A549 (cell line): ENCODE data around the gene JAML. TPM values are rescaled to one million over a fixed set of nuclear protein-coding genes. Genes with fewer than 3 reads are reported as not detected.

ENCODE experiments used
- ATAC-seq, 2 experiments: fragments of 200-7000 bp in 1 of 2; fragments of >200 bp in 1 of 2; cut with Nextera tagmentation in 1 of 2; cut with Tn5 transposase in 1 of 2; 3 replicates each; pipeline versions ENCODE4 v1.8.0 to v1.9.1; 2018 to 2020; ENCODE audit warnings: mild to moderate bottlenecking in 1 of 2, moderate library complexity in 1 of 2
- CTCF ChIA-PET: fragments of 300-600 bp; sonication (Branson Sonifier 250); formaldehyde crosslinking; extraction: SDS; loops from one replicate; lab custom pipeline; 2021; ENCODE audit warnings: antibody characterized with exemption, inconsistent platforms; lab: Yijun Ruan, JAX
- POLR2A ChIA-PET: fragments of 350-600 bp; formaldehyde crosslinking; extraction: SDS; loops from one replicate; lab custom pipeline; 2021; ENCODE audit warnings: antibody characterized with exemption, inconsistent platforms; lab: Yijun Ruan, JAX
- DNase-seq, 2 experiments: peaks; one replicate each; pipeline versions ENCODE4 v3.0.0 to v3.0.0-alpha.2; 2011 to 2016; ENCODE audit warnings: low read depth in 1 of 2, low spot score in 1 of 2
- FAIRE-seq: peaks from 2 replicates; lab custom pipeline; 2011; peaks lifted over from hg19 to GRCh38; lab: Jason Lieb, UNC
- H3K27ac ChIP-seq, 2 experiments: fragments of >200 bp; sonication (Bioruptor Twin); formaldehyde crosslinking; 3 replicates each; pipeline ENCODE4 v1.5.1; 2016 to 2017
- H3K4me1 ChIP-seq: fragments of >200 bp; sonication (Bioruptor Twin); formaldehyde crosslinking; 3 replicates; pipeline ENCODE4 v1.6.1; 2016
- H3K4me2 ChIP-seq: fragments of >200 bp; sonication (Bioruptor Twin); formaldehyde crosslinking; 3 replicates; pipeline ENCODE4 v1.6.1; 2016
- H3K4me3 ChIP-seq: fragments of >200 bp; sonication (Bioruptor Twin); formaldehyde crosslinking; 3 replicates; pipeline ENCODE4 v1.5.1; 2016
- H3K9me3 ChIP-seq: fragments of >200 bp; sonication (Bioruptor Twin); formaldehyde crosslinking; 3 replicates; pipeline ENCODE4 v1.6.1; 2016
- ATOH8 ChIP-seq: fragments of 250-450 bp; sonication (Bioruptor Pico); IDR thresholded peaks from 2 replicates; pipeline ENCODE4 v1.5.0; 2020; ENCODE audit warnings: low read depth, mild to moderate bottlenecking, moderate library complexity
- CBX2 ChIP-seq: fragments of 200-600 bp; sonication (generic); IDR thresholded peaks from 2 replicates; pipeline ENCODE4 v1.6.1; 2016; ENCODE audit warnings: low read depth, mild to moderate bottlenecking, borderline replicate concordance
- CBX8 ChIP-seq: fragments of 200-600 bp; sonication (generic); IDR thresholded peaks from 2 replicates; pipeline ENCODE4 v1.6.1; 2016
- CTCF ChIP-seq: fragments of >200 bp; sonication (Bioruptor Twin); formaldehyde crosslinking; IDR thresholded peaks from 3 replicates; pipeline ENCODE4 v1.5.1; 2016
- EHF ChIP-seq: fragments of 250-450 bp; sonication (Bioruptor Pico); IDR thresholded peaks from 2 replicates; pipeline ENCODE4 v1.5.0; 2020; ENCODE audit warnings: mild to moderate bottlenecking
- EP300 ChIP-seq, 2 experiments: fragments of >200 bp; sonication (Bioruptor Twin); formaldehyde crosslinking; IDR thresholded peaks; 2 replicates in 1 of 2; 3 replicates in 1 of 2; pipeline ENCODE4 v1.6.1; 2016 to 2017
- FOXS1 ChIP-seq: fragments of 250-450 bp; sonication (Bioruptor Pico); IDR thresholded peaks from 2 replicates; pipeline ENCODE4 v1.5.0; 2020; ENCODE audit warnings: mild to moderate bottlenecking, moderate library complexity
- HDAC2 ChIP-seq: fragments of 200-600 bp; sonication (generic); IDR thresholded peaks from 2 replicates; pipeline ENCODE4 v1.6.1; 2016
- HOXA7 ChIP-seq: fragments of 250-450 bp; sonication (Bioruptor Pico); IDR thresholded peaks from 2 replicates; pipeline ENCODE4 v1.5.0; 2020; ENCODE audit warnings: mild to moderate bottlenecking, moderate library complexity
- JUN ChIP-seq, 2 experiments: fragments of >200 bp; sonication (Bioruptor Twin); formaldehyde crosslinking; IDR thresholded peaks; 2 replicates in 1 of 2; 3 replicates in 1 of 2; pipeline ENCODE4 v1.6.1; 2016 to 2017
- KDM1A ChIP-seq: fragments of 200-600 bp; sonication (generic); IDR thresholded peaks from 2 replicates; pipeline ENCODE4 v1.6.1; 2016; ENCODE audit warnings: low read depth, mild to moderate bottlenecking
- MAZ ChIP-seq: fragments of 150-350 bp; IDR thresholded peaks from 2 replicates; pipeline ENCODE4 v1.6.1; 2014; ENCODE audit warnings: antibody characterized with exemption, low read depth, low read length, borderline replicate concordance
- MYC ChIP-seq: IDR thresholded peaks from 2 replicates; pipeline ENCODE4 v1.6.1; 2012; ENCODE audit warnings: mild to moderate bottlenecking, inconsistent platforms, low read length, improper control_type of control experiment, borderline replicate concordance
- NR3C1 ChIP-seq: fragments of >200 bp; sonication (Bioruptor Twin); formaldehyde crosslinking; IDR thresholded peaks from 3 replicates; pipeline ENCODE4 v1.6.1; 2017
- PBX3 ChIP-seq: IDR thresholded peaks from 2 replicates; pipeline ENCODE4 v1.6.1; 2012
- POLR2AphosphoS2 ChIP-seq: conservative IDR thresholded peaks from 2 replicates; pipeline ENCODE4 v1.6.1; 2012; ENCODE audit warnings: low read length, improper control_type of control experiment, inconsistent platforms
- RFX5 ChIP-seq: fragments of 450-650 bp; IDR thresholded peaks from 2 replicates; pipeline ENCODE4 v1.7.1; 2014; ENCODE audit warnings: antibody characterized with exemption, mild to moderate bottlenecking, moderate library complexity
- ZC3H11A ChIP-seq: fragments of 450-650 bp; IDR thresholded peaks from 2 replicates; pipeline ENCODE4 v1.6.1; 2014; ENCODE audit warnings: antibody characterized with exemption, mild to moderate bottlenecking
- ZNF302 ChIP-seq: fragments of 250-450 bp; sonication (Bioruptor Pico); IDR thresholded peaks from 2 replicates; pipeline ENCODE4 v1.9.0; 2021; ENCODE audit warnings: inconsistent platforms, mild to moderate bottlenecking, moderate library complexity
- ZSCAN20 ChIP-seq: fragments of 250-450 bp; sonication (Bioruptor Pico); IDR thresholded peaks from 2 replicates; pipeline ENCODE4 v1.8.0; 2022; ENCODE audit warnings: mild to moderate bottlenecking, moderate library complexity
- WGBS: methylation state at CpG from one replicate; pipeline ENCODE4 v1.1.6; 2017; ENCODE audit errors: missing lambda C conversion rate; 5-methylcytosine and 5-hydroxymethylcytosine counted together
- polyA plus RNA-seq, 4 experiments: library from polyadenylated mRNA; depleted of rRNA in 3 of 4; stranded (reverse); fragments of >200 nt; fragmentation: RNase III in 1 of 4; extraction: RNeasy Plus Mini Kit Qiagen cat#74134 plus additional on column Dnase treatment in 1 of 4; gene quantifications; 2 replicates in 3 of 4; 3 replicates in 1 of 4; pipeline ENCODE4 v1.2.3, GENCODE V29; 2011 to 2017
- TF ChIP-seq, protein P1 (sequence below): fragments of 150-350 bp; IDR thresholded peaks from 2 replicates; pipeline ENCODE4 v1.6.1; 2014; ENCODE audit warnings: low read depth, mild to moderate bottlenecking, low read length
- TF ChIP-seq, protein P2 (sequence below): fragments of 200-600 bp; sonication (generic); IDR thresholded peaks from 2 replicates; pipeline ENCODE4 v1.6.1; 2016; ENCODE audit warnings: antibody characterized with exemption, mild to moderate bottlenecking, moderate library complexity
- TF ChIP-seq, protein P3 (sequence below): fragments of >200 bp; sonication (Bioruptor Twin); formaldehyde crosslinking; IDR thresholded peaks from 3 replicates; pipeline ENCODE4 v1.6.1; 2016

JAML gene
- polyA plus RNA-seq, 2 of the 4 experiments (the other 2 are of a cell fraction), result not detected

DNA sequence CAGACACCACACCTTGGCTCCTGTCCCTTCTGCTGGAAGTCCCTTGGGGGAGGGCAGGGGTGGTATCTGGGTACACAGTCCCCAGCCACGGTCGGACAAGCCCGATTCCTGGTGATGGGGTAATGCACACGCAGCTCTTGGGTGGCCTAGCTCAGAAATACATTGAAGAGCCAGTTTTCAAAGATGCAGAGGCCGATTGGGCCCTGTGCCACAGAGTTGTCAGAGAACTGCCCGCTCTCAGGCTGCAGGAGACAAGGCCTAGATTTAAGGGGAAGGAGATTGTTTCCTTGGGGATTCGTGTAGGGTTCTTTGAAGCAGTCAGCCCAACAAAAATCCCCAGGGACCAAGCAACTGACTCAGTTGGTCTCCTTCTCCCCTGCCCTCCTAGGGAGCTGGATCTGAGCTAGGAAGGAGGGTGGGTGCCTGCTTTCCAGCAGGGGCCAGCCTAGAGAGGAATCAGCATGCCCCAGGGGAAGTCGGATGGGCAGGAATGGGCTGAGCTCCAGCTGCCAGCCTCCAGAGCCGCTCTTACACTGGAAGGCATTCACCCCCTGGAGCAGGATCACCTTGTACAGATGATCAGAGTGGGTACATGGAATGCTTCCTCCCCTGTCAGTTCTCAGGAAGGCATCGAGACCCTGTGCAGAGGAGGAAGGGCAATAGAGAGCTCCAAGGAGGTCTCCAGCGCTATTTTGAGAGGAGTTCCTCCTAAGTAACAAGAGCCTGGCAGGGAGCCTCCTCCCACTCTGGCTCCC lies 68.9 kb downstream of the JAML start (continued):
- TF ChIP-seq CTCF, result no peak
- TF ChIP-seq FOXS1 (CRISPR knock-in tag), result no peak
- TF ChIP-seq ZNF302 (CRISPR knock-in tag), result no peak

DNA sequence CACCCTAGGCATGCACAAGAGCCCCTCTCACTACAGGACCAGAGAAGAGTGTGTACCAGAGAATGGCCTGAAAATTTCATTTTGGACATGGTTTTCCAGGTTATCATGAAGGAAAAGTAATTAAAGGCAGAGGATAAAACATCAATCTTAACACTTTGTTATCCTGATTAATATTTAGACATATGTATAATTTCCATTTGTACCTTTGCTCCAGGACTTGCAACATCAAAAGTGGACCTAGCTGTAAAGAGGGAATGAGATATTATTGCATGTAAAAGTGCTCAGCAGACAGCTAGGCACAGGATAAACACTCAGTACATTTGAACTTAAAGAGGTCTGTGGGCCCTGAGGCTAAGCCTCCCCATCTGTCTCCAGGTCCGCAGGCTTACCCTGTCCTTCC lies 70.2 kb downstream of the JAML start:
- ATAC-seq, result no peak
- no peak for DNase-seq
- Histone ChIP-seq H3K9me3 (no peaks in the 10 kb centered on the region), H3K4me2 (no peak overlapping the region), H3K4me1 (no peaks in the 10 kb centered on the region; the same call in 2 of the 3 replicates), H3K4me3 (no peak overlapping the region), H3K27ac (no peak overlapping the region)
- no peak for TF ChIP-seq KDM1A
- TF ChIP-seq NR3C1, result no peak
- no peak for TF ChIP-seq MAZ
- TF ChIP-seq ZC3H11A, result no peak
- no peak for TF ChIP-seq ATOH8
- no peak for TF ChIP-seq HDAC2
- TF ChIP-seq, protein P1, sequence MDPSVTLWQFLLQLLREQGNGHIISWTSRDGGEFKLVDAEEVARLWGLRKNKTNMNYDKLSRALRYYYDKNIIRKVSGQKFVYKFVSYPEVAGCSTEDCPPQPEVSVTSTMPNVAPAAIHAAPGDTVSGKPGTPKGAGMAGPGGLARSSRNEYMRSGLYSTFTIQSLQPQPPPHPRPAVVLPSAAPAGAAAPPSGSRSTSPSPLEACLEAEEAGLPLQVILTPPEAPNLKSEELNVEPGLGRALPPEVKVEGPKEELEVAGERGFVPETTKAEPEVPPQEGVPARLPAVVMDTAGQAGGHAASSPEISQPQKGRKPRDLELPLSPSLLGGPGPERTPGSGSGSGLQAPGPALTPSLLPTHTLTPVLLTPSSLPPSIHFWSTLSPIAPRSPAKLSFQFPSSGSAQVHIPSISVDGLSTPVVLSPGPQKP, result no peak
- no peak for TF ChIP-seq CBX2
- TF ChIP-seq, protein P2, sequence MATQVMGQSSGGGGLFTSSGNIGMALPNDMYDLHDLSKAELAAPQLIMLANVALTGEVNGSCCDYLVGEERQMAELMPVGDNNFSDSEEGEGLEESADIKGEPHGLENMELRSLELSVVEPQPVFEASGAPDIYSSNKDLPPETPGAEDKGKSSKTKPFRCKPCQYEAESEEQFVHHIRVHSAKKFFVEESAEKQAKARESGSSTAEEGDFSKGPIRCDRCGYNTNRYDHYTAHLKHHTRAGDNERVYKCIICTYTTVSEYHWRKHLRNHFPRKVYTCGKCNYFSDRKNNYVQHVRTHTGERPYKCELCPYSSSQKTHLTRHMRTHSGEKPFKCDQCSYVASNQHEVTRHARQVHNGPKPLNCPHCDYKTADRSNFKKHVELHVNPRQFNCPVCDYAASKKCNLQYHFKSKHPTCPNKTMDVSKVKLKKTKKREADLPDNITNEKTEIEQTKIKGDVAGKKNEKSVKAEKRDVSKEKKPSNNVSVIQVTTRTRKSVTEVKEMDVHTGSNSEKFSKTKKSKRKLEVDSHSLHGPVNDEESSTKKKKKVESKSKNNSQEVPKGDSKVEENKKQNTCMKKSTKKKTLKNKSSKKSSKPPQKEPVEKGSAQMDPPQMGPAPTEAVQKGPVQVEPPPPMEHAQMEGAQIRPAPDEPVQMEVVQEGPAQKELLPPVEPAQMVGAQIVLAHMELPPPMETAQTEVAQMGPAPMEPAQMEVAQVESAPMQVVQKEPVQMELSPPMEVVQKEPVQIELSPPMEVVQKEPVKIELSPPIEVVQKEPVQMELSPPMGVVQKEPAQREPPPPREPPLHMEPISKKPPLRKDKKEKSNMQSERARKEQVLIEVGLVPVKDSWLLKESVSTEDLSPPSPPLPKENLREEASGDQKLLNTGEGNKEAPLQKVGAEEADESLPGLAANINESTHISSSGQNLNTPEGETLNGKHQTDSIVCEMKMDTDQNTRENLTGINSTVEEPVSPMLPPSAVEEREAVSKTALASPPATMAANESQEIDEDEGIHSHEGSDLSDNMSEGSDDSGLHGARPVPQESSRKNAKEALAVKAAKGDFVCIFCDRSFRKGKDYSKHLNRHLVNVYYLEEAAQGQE, result no peak
- no peak for TF ChIP-seq EP300 (IDR thresholded peaks at IDR 0.05)
- no peak for TF ChIP-seq MYC
- no peak for TF ChIP-seq CBX8
- no peak for TF ChIP-seq JUN (IDR thresholded peaks at IDR 0.05)
- no peak for TF ChIP-seq PBX3
- TF ChIP-seq ZSCAN20 (CRISPR knock-in tag), result no peak
- TF ChIP-seq EHF (CRISPR knock-in tag), result no peak
- no peak for TF ChIP-seq RFX5
- no peak for TF ChIP-seq POLR2AphosphoS2
- TF ChIP-seq HOXA7, result no peak
- TF ChIP-seq, protein P3, sequence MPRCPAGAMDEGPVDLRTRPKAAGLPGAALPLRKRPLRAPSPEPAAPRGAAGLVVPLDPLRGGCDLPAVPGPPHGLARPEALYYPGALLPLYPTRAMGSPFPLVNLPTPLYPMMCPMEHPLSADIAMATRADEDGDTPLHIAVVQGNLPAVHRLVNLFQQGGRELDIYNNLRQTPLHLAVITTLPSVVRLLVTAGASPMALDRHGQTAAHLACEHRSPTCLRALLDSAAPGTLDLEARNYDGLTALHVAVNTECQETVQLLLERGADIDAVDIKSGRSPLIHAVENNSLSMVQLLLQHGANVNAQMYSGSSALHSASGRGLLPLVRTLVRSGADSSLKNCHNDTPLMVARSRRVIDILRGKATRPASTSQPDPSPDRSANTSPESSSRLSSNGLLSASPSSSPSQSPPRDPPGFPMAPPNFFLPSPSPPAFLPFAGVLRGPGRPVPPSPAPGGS, result no peak
- ChIA-PET CTCF (interaction anchor here (2.1 to 7.1 kb wide), 3 partner anchors 10 to 16 kb away, joined by 5 to 76 read pairs (median 14); no protein-coding TSS in a partner anchor), POLR2A (no interaction called here)
- 71% methylated on average over 1 of the region's 1 CpG for WGBS
- no peak for FAIRE-seq
